Right lobe of liver (tissue), 4 donors: ENCODE measurements around the gene KCNQ4.

ENCODE experiments used
- CTCF ChIP-seq, 4 donors: fragments of 200-600 bp in 3 of 4; fragments of 450-650 bp in 1 of 4; IDR thresholded peaks; one replicate each; pipeline versions ENCODE4 v1.5.1 to v1.8.0; 2016 to 2022; ENCODE audit warnings: antibody characterized with exemption in 4 of 4, mild to moderate bottlenecking in 2 of 4
- POLR2A ChIP-seq: fragments of 450-650 bp; IDR thresholded peaks from one replicate; pipeline ENCODE4 v1.6.1; 2017; ENCODE audit warnings: antibody characterized with exemption, mild to moderate bottlenecking
- donor health status: DM: no; HTN: no; CAD: no.
- donor health status: DM: no; HTN: no; CAD: no.
- donor health status: DM: no; HTN: yes; CAD: no.

DNA sequence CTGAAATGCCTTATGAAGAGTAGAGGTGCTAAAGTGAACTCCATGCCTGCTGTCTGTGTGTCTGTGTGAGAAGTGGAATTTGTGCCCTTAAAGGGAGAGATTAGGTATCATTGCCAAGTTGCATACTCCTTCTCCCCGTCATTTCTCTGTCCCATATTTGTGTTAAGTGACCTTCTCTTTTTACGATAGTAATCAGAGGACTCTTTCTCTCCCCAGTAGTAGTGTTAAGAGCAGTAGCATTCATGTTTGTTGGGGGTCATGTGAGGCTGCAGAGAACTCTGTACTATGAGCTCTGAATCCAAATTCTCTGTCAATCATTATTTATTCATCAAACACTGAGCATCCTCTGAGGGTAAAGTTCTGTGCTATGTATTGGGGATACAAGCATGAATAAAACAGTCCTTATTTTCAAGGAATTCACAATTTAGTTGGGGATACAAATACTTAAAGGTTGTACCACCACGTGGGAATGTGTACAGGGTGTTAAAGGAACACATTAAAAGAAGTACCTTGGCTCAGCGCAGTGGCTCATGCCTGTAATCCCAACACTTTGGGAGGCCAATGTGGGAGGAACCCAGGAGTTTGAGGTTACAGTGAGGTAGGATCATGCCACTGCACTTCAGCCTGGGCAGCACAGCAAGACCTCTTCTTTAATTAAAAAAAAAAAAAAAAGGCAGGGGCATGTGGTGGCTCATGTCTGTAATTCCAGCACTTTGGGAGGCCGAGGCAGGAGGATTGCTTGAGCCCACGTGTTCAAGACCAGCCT lies 24.8 kb upstream of the KCNQ4 start:
- TF ChIP-seq POLR2A, result no peak
- TF ChIP-seq CTCF (IDR thresholded peaks at IDR 0.05), result no peak
